Transverse colon (tissue), 4 donors: ENCODE results near the gene FERMT3. TPM values are rescaled to one million over a fixed set of nuclear protein-coding genes. Genes with fewer than 3 reads are reported as not detected.

Experiments used
- DNase-seq: peaks from one replicate; pipeline ENCODE4 v3.0.0-alpha.2; 2019
- H3K27ac ChIP-seq, 4 donors: fragments of 200-600 bp; sonication (generic); 2 replicates each; pipeline ENCODE4 v1.5.1; 2016 to 2018; ENCODE audit warnings: inconsistent platforms in 4 of 4
- H3K27me3 ChIP-seq: fragments of 200-600 bp; sonication (generic); 2 replicates; pipeline ENCODE4 v1.5.1; 2017; ENCODE audit warnings: inconsistent platforms
- H3K36me3 ChIP-seq, 4 donors: fragments of 200-600 bp; sonication (generic); 2 replicates each; pipeline ENCODE4 v1.5.1; 2017 to 2019; ENCODE audit warnings: inconsistent platforms in 4 of 4
- H3K4me1 ChIP-seq, 4 donors: fragments of 200-600 bp; sonication (generic); 2 replicates each; pipeline ENCODE4 v1.5.1; 2017 to 2020; ENCODE audit warnings: inconsistent platforms in 4 of 4
- H3K4me3 ChIP-seq, 4 donors: fragments of 200-600 bp; sonication (generic); 1 replicate in 1 of 4; 2 replicates in 3 of 4; pipeline versions ENCODE4 v1.5.1 to v1.6.1; 2017 to 2019; ENCODE audit warnings: inconsistent platforms in 4 of 4
- H3K9me3 ChIP-seq, 2 donors: fragments of 200-600 bp; sonication (generic); 2 replicates each; pipeline ENCODE4 v1.5.1; 2017 to 2019; ENCODE audit warnings: inconsistent platforms in 2 of 2
- EP300 ChIP-seq: sonication (generic); formaldehyde crosslinking; IDR thresholded peaks from one replicate; pipeline ENCODE4 v1.6.1; 2017; ENCODE audit warnings: antibody characterized with exemption, low read depth
- POLR2A ChIP-seq: fragments of 450-650 bp; IDR thresholded peaks from one replicate; pipeline ENCODE4 v1.6.1; 2016; ENCODE audit warnings: antibody characterized with exemption, mild to moderate bottlenecking, moderate library complexity
- POLR2AphosphoS5 ChIP-seq, 3 donors: sonication (generic); formaldehyde crosslinking; IDR thresholded peaks; one replicate each; pipeline ENCODE4 v1.6.1; 2016; ENCODE audit warnings: antibody characterized with exemption in 3 of 3
- WGBS, 2 donors: methylation state at CpG; one replicate each; pipeline ENCODE4 v1.1.5; 2018; ENCODE audit warnings: low coverage in 1 of 2; 5-methylcytosine and 5-hydroxymethylcytosine counted together
- in situ Hi-C, 4 donors: fragments of 200-750 bp; cut with MboI; loops; one replicate each; pipeline versions ENCODE4 v1.15.0 to v1.15.1; 2017; ENCODE audit warnings: low sequenced_read_pairs in 3 of 4, low pct_ligation_motif_present in 1 of 4, low pct_unique_long_range_greater_than_20kb in 1 of 4
- intact Hi-C: fragments of 100-400 bp; cut with DNase I; formaldehyde crosslinking; loops from one replicate; pipeline ENCODE4 v1.15.1; 2023; ENCODE audit warnings: low total_unique reads
- total RNA-seq, 4 donors: library from RNA; depleted of rRNA; stranded (reverse); fragments of >200 nt; gene quantifications; one replicate each; pipeline ENCODE4 v1.1.0, GENCODE V29; 2016
- TF ChIP-seq, protein P1 (sequence below), 5 experiments: fragments of 200-600 bp in 3 of 5; fragments of 450-650 bp in 2 of 5; sonication (generic) in 3 of 5; IDR thresholded peaks; 1 replicate in 2 of 5; 2 replicates in 3 of 5; pipeline ENCODE4 v1.5.1; 2016 to 2017; ENCODE audit warnings: antibody characterized with exemption in 5 of 5, inconsistent platforms in 3 of 5, mild to moderate bottlenecking in 2 of 5, moderate library complexity in 1 of 5

The FERMT3 gene
- total RNA-seq, 4 donors from 2014 or later, result 14.6 to 63.3 (median 28.6) TPM

DNA sequence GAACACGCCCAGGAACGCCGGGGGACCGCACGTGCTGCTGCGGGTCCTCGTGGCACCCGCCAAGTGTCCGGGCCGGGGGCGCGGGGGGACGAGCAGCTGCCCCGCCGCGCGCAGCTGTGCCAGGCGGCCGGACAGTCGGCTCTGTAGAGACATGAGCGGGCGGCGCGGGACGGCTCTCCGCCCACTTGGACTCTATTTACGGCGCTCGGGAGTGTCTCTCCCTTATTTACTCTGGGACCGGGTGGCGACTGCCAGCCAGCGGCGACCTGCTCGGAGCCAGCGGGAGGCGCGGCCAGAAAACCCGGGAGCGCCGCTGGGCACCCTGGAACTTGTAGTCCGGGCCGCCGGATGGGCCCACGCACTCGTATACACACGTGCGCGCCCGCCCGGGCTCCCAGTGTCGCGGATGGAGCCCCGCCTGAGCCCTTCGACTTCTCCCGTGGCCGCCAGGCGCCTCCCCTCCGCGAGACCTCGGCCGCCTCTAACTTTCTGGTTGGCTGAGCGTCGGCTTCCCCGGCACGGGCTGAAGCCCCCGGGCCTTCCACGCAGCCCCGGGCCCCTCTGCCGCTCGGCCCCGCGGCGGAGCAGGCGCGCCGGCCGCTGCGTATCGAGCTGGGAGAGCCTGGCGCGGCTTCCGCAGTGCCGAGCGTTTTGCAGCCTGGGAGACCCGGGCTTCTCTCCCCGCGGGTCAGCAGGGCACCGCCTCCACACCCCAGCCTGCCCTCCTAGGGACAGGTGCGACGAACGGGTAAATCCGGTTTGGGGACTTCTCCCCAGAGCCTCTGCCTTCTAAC, 40.5 kb upstream of the FERMT3 start, which contains the start of gene MACROD1:
TSS of gene MACROD1 (minus strand) at position 272 of the 794 bp plus-strand sequence. CDS start at position 153, 119 bp downstream.
- peak; percentile 94 for DNase-seq
- Histone ChIP-seq H3K27me3 (no peaks in the 10 kb centered on the region), H3K4me3 (peak within 1 kb of the TSS; percentile 53 to 88 (median 67)), H3K27ac (peak within 1 kb of the TSS; percentile 84 to 94 (median 86)), H3K9me3 (no peaks in the 10 kb centered on the region), H3K36me3 (no peaks in the 10 kb centered on the region), H3K4me1 (peaks cover 7 to 21% (median 19%) of the 10 kb centered on the region in 4 donors)
- TF ChIP-seq POLR2A, result peak; percentile 64
- no peak for TF ChIP-seq EP300
- peak; percentile 50 to 74 (median 66) for TF ChIP-seq POLR2AphosphoS5 (IDR thresholded peaks at IDR 0.05)
- TF ChIP-seq, protein P1, sequence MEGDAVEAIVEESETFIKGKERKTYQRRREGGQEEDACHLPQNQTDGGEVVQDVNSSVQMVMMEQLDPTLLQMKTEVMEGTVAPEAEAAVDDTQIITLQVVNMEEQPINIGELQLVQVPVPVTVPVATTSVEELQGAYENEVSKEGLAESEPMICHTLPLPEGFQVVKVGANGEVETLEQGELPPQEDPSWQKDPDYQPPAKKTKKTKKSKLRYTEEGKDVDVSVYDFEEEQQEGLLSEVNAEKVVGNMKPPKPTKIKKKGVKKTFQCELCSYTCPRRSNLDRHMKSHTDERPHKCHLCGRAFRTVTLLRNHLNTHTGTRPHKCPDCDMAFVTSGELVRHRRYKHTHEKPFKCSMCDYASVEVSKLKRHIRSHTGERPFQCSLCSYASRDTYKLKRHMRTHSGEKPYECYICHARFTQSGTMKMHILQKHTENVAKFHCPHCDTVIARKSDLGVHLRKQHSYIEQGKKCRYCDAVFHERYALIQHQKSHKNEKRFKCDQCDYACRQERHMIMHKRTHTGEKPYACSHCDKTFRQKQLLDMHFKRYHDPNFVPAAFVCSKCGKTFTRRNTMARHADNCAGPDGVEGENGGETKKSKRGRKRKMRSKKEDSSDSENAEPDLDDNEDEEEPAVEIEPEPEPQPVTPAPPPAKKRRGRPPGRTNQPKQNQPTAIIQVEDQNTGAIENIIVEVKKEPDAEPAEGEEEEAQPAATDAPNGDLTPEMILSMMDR (IDR thresholded peaks at IDR 0.05), result no peak
- intact Hi-C loops, result no loop called here
- WGBS, 2 donors, result 0% methylated on average over 52 of the region's 92 CpGs; no CpG with 5 or more reads in 1 of the 2 donors
- in situ Hi-C loops, result loop anchor here in 1 of 4 donors (25.0 kb wide), 1 partner anchor 329 kb away; the partner anchor contains the start of gene MARK2

DNA sequence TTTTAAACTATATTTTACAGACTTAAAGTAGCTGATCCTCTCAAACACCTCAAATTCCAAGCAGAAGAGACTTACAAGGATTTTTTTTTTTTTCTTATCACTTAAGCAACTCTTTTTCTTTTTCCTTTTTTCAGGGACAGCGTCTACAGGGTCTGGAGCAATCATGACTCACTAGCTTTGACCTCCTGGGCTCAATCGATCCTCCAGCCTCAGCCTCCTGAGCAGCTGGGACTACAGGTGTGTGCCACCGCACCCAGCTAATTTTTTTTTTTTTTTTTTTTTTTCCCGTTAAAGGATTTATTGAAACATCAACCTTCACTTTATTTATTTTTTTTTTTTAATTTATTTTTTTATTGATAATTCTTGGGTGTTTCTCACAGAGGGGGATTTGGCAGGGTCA, 36.1 kb upstream of the FERMT3 start:
- intact Hi-C loops (no loop called here), in situ Hi-C loops (loop anchor here in 1 of 4 donors (25.0 kb wide), 1 partner anchor 333 kb away; the partner anchor contains the start of gene MARK2)

DNA sequence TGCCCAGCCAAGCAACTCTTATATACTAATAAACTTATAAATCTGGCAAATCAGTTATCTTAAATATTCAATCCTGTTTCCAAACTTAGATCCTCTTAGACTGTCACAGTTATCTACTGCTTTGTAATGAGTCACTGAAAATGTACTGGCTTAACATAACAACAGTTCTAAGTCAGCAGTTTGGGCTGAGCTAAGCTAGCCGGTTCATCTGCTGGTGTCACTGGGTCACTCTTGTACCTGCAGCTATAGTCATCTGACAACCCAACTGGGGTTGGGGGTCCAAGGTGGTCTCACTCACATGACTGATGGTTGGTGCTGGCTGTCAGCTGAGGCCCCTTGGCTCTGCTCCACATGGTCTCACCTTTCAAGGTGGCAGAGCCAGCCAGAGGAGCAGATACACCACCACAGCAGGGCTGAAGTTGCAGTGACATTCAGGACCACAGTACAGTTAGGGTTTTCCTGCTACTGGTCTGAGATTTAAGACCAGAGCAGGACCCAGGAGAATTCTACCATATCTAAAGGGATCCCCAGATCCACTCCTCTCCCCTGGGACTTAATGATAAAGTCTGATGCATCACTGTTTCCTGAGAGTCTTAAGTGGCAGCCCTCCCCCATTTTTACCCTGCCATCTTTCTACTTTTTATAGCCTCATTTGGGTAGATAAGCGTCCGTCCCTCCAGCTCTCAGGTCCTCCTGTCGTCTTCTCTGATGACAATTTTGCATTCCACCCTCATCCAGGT, 32.7 kb upstream of the FERMT3 start:
- H3K4me1 ChIP-seq, result no peaks in the 10 kb centered on the region
- intact Hi-C loops, result no loop called here
- no peaks in the 10 kb centered on the region for H3K36me3 ChIP-seq
- 89 to 90% methylated on average over 3 to 4 of the region's 4 CpGs for WGBS, 2 donors
- no peak overlapping the region for H3K4me3 ChIP-seq
- H3K27ac ChIP-seq, result no peak overlapping the region
- in situ Hi-C loops, result loop anchor here in 1 of 4 donors (25.0 kb wide), 1 partner anchor 336 kb away; the partner anchor contains the start of gene MARK2
- DNase-seq, result no peak
- TF ChIP-seq POLR2A, result no peak
- no peaks in the 10 kb centered on the region for H3K9me3 ChIP-seq
- no peaks in the 10 kb centered on the region for H3K27me3 ChIP-seq

More for the DNA sequence above, 36.1 kb upstream of the FERMT3 start:
- DNase-seq, result no peak
- no peaks in the 10 kb centered on the region for H3K9me3 ChIP-seq
- TF ChIP-seq POLR2A (no peak), EP300 (no peak), POLR2AphosphoS5 (IDR thresholded peaks at IDR 0.05) (no peak)
- TF ChIP-seq, protein P1 (IDR thresholded peaks at IDR 0.05), result no peak
- WGBS, 2 donors, result 85 to 91% methylated on average over 4 of the region's 4 CpGs
- no peak overlapping the region for H3K4me3 ChIP-seq
- H3K36me3 ChIP-seq, result no peaks in the 10 kb centered on the region
- no peak overlapping the region for H3K27ac ChIP-seq
- peaks cover 0 to 12% (median 8%) of the 10 kb centered on the region in 4 donors for H3K4me1 ChIP-seq
- no peaks in the 10 kb centered on the region for H3K27me3 ChIP-seq

DNA sequence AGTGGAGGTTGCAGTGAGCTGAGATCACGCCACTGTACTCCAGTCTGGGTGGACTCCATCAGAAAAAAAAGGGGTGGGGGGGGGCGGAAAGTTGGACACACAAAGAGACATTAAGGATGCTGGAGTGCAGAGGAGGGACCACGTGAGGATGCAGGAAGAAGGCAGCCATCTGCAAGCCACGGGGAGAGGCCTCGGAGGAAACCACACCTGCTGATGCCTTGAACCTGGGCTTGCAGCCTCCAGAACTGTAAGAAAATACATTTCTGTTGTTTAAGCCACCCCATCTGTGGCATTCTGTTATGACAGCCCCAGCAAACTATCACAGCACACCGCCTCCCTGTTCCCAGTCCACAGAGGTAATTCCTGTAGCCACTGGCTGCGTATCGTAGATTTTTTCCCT, 29.8 kb upstream of the FERMT3 start:
- Histone ChIP-seq H3K27ac (no peak overlapping the region), H3K36me3 (no peaks in the 10 kb centered on the region), H3K9me3 (no peaks in the 10 kb centered on the region), H3K4me1 (peaks cover 9 to 14% (median 11%) of the 10 kb centered on the region in 4 donors), H3K4me3 (no peak overlapping the region), H3K27me3 (no peaks in the 10 kb centered on the region)
- TF ChIP-seq POLR2A (no peak), EP300 (no peak)
- TF ChIP-seq, protein P1 (IDR thresholded peaks at IDR 0.05), result no peak
- no peak for DNase-seq
- in situ Hi-C loops (no loop called here), intact Hi-C loops (no loop called here)
- WGBS, 2 donors, result 86 to 100% methylated on average over 2 to 8 of the region's 8 CpGs
